Ovary (tissue), 3 donors: ENCODE measurements around the gene COL6A2.

Experiments
- EP300 ChIP-seq: sonication (generic); formaldehyde crosslinking; IDR thresholded peaks from one replicate; pipeline ENCODE4 v1.6.1; 2017; ENCODE audit warnings: antibody characterized with exemption
- TF ChIP-seq, protein P1 (sequence below), 3 donors: fragments of 450-650 bp in 2 of 3; fragments of 200-600 bp in 1 of 3; IDR thresholded peaks; one replicate each; pipeline versions ENCODE4 v1.5.1 to v1.8.0; 2016 to 2022; ENCODE audit warnings: antibody characterized with exemption in 3 of 3, mild to moderate bottlenecking in 1 of 3
- donor health status: DM: no; HTN: no; CAD: no.

DNA sequence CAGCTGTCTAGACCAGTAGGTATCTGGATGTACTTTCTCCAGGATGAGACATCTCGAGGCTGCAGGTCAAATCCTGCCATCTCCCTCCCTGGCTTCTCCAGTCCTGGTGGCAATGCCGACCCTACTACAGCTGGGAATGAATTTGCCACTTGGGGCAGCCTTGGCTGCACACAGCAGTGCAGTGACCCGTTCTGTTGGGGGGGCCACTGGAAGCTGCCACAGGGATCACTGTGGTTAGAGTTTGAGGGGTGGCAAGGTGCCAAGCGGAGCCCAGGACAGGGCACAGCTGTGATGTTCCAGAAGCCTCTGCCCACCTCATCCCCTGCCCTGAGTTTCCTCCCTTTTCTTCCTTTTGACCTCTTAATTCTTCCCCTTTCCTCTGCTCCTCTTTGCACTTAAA lies 17.1 kb downstream of the COL6A2 start:
- TF ChIP-seq EP300 = no peak
- TF ChIP-seq, protein P1, sequence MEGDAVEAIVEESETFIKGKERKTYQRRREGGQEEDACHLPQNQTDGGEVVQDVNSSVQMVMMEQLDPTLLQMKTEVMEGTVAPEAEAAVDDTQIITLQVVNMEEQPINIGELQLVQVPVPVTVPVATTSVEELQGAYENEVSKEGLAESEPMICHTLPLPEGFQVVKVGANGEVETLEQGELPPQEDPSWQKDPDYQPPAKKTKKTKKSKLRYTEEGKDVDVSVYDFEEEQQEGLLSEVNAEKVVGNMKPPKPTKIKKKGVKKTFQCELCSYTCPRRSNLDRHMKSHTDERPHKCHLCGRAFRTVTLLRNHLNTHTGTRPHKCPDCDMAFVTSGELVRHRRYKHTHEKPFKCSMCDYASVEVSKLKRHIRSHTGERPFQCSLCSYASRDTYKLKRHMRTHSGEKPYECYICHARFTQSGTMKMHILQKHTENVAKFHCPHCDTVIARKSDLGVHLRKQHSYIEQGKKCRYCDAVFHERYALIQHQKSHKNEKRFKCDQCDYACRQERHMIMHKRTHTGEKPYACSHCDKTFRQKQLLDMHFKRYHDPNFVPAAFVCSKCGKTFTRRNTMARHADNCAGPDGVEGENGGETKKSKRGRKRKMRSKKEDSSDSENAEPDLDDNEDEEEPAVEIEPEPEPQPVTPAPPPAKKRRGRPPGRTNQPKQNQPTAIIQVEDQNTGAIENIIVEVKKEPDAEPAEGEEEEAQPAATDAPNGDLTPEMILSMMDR (IDR thresholded peaks at IDR 0.05) = no peak
